ENCODE results near the gene TMEM208.

The TMEM208 gene

GRCh38 chr16:67226295-67226803, 581 bp upstream of the TMEM208 start:
- Histone ChIP-seq H3K27me3 (no peaks in the 10 kb centered on the region), H3K9me3 (no peaks in the 10 kb centered on the region), H3K36me3 (peaks cover 32% of the 10 kb centered on the region), H3K4me1 (ENCODE audit: control insufficient read depth in 1 of 2, insufficient read depth in 1 of 2, low read depth in 1 of 2, low read length in 1 of 2) (peaks cover 16 to 17% of the 10 kb centered on the region in 2 experiments), H3K4me3 (ENCODE audit: low read depth in 1 of 2, low read length in 1 of 2) (peak overlapping the region; percentile 65 to 84), H3K27ac (peak overlapping the region; percentile 86)
- TF ChIP-seq CTCF (IDR thresholded peaks at IDR 0.05), result no peak

GRCh38 chr16:67227567-67227921, 614 bp downstream of the TMEM208 start:
- Histone ChIP-seq H3K9me3 (no peaks in the 10 kb centered on the region), H3K27me3 (no peaks in the 10 kb centered on the region), H3K4me3 (ENCODE audit: low read depth in 1 of 2, low read length in 1 of 2) (peak overlapping the region; percentile 65 to 84), H3K36me3 (peaks cover 40% of the 10 kb centered on the region), H3K4me1 (ENCODE audit: control insufficient read depth in 1 of 2, insufficient read depth in 1 of 2, low read depth in 1 of 2, low read length in 1 of 2) (peaks cover 16 to 17% of the 10 kb centered on the region in 2 experiments), H3K27ac (peak overlapping the region; percentile 86)
- no peak for TF ChIP-seq CTCF (IDR thresholded peaks at IDR 0.05)

GRCh38 chr16:67228034-67228785, 1.3 kb downstream of the TMEM208 start:
- H3K27ac ChIP-seq, result peak overlapping the region; percentile 86
- no peak for TF ChIP-seq CTCF (IDR thresholded peaks at IDR 0.05)
- no peaks in the 10 kb centered on the region for H3K27me3 ChIP-seq
- peaks cover 16 to 17% of the 10 kb centered on the region in 2 experiments for H3K4me1 ChIP-seq (ENCODE audit: control insufficient read depth in 1 of 2, insufficient read depth in 1 of 2, low read depth in 1 of 2, low read length in 1 of 2)
- peaks cover 43% of the 10 kb centered on the region for H3K36me3 ChIP-seq
- H3K9me3 ChIP-seq, result no peaks in the 10 kb centered on the region
- peak overlapping the region; percentile 65 to 84 for H3K4me3 ChIP-seq (ENCODE audit: low read depth in 1 of 2, low read length in 1 of 2)

DNA sequence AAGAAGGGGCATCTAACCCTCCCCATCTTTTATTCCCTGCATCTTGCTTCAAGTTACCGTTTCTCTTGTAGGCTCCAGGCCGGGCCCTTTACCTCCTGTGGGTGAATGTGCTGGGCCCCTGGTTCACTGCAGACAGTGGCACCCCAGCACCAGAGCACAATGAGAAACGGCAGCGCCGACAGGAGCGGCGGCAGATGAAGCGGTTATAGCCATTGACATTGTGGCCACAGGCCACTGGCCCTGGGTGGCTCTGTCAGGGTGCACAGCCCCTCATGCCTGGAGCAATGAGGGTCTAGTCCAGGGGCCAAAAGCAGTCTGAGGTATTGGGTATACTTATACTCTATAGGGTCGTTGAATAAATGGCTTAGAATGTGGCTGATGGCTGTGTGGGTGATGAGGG, 2.0 kb downstream of the TMEM208 start:
- Histone ChIP-seq H3K27ac (no peak overlapping the region), H3K27me3 (no peaks in the 10 kb centered on the region), H3K36me3 (peaks cover 50% of the 10 kb centered on the region), H3K4me1 (ENCODE audit: control insufficient read depth in 1 of 2, insufficient read depth in 1 of 2, low read depth in 1 of 2, low read length in 1 of 2) (peaks cover 16 to 17% of the 10 kb centered on the region in 2 experiments), H3K9me3 (no peaks in the 10 kb centered on the region), H3K4me3 (ENCODE audit: low read depth in 1 of 2, low read length in 1 of 2) (no peak overlapping the region)
- no peak for TF ChIP-seq CTCF (IDR thresholded peaks at IDR 0.05)

GRCh38 chr16:67229906-67230808, 3.2 kb downstream of the TMEM208 start:
- no peaks in the 10 kb centered on the region for H3K27me3 ChIP-seq
- peaks cover 16 to 17% of the 10 kb centered on the region in 2 experiments for H3K4me1 ChIP-seq (ENCODE audit: control insufficient read depth in 1 of 2, insufficient read depth in 1 of 2, low read depth in 1 of 2, low read length in 1 of 2)
- H3K36me3 ChIP-seq, result peaks cover 63% of the 10 kb centered on the region
- no peak overlapping the region for H3K4me3 ChIP-seq (ENCODE audit: low read depth in 1 of 2, low read length in 1 of 2)
- H3K9me3 ChIP-seq, result no peaks in the 10 kb centered on the region
- no peak for TF ChIP-seq CTCF (IDR thresholded peaks at IDR 0.05)
- H3K27ac ChIP-seq, result no peak overlapping the region
